GM18951 (cell line): ENCODE data around the gene TMEM120B.

Experiments used
- POLR2A ChIP-seq: IDR thresholded peaks from 4 replicates; pipeline ENCODE4 v1.6.1; 2011; ENCODE audit warnings: mild to moderate bottlenecking; ENCODE audit not compliant: insufficient read length, insufficient read depth; ENCODE audit errors: extremely low read depth
- in situ Hi-C: fragments of 300-500 bp; cut with MboI; formaldehyde crosslinking; loops from one replicate; pipeline ENCODE4 v1.12.0; 2022; ENCODE audit warnings: low sequenced_read_pairs, mixed read lengths, inconsistent platforms; ENCODE audit not compliant: unreplicated experiment

Gene TMEM120B

DNA sequence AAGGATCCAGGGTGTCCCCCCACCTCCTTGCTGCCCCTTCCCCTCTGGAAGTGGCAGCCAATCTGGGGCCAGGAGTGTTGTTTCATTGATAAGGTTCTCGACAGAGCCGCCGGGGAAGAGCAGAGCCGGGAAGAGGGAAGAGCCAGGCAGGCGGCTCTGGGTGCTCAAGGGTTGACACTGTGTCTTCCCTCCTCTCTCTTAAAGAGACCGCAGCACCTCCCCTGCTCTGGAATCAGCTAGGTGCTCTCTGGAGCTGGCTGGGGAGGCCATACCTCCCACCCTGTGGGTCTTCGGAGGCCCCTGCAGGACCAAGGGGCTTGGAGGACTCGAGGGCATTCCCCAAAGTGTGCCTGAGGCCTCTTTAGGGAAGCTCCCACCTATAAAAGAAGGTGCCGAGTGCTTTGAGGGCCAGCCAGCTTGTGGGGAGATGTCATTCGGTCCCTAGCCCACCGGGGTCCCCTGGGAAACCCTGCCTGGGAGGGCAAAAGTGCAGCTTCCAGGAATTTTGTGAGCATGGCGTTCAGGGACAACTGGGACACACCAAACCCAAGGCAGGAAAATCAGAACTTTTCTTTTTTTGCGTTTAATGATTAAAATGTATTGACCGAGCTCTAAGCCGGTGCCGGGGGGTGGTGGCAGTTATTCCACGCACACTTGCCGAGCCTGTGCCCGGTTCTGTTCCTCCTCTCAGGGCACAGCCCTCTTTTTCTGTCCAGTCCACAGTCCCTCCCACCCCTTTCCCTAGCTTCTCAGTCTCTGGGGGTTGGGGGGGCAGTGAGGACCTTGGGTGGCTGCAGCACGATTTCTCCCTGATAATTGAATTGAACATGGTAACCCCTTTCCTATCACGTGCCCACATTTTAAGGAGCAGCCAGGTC, 94.2 kb downstream of the TMEM120B start:
- TF ChIP-seq POLR2A: no peak

GRCh38 chr12:121807642-121808347, 95.2 kb downstream of the TMEM120B start:
- in situ Hi-C loops: no loop called here
- no peak for TF ChIP-seq POLR2A

More for the DNA sequence above, 94.2 kb downstream of the TMEM120B start:
- in situ Hi-C loops: no loop called here

- in situ Hi-C loops: no loop called here
- TF ChIP-seq POLR2A: no peak
Observed at GRCh38 chr12:121808623-121809022, 96.1 kb downstream of the TMEM120B start.

DNA sequence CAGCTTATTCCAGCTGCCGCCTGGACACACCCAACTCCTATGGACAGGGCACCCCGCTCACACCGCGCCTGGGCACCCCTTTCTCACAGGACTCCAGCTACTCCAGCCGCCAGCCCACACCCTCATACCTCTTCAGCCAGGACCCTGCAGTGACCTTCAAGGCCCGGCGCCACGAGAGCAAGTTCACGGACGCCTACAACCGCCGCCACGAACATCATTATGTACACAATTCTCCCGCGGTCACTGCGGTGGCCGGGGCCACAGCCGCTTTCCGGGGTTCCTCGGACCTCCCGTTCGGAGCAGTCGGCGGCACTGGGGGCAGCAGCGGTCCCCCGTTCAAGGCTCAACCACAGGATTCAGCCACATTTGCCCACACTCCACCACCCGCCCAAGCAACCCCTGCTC, 97.2 kb downstream of the TMEM120B start:
- in situ Hi-C loops: no loop called here
- TF ChIP-seq POLR2A: no peak

GRCh38 chr12:121810234-121810817, 97.8 kb downstream of the TMEM120B start:
- in situ Hi-C loops: no loop called here
- no peak for TF ChIP-seq POLR2A

DNA sequence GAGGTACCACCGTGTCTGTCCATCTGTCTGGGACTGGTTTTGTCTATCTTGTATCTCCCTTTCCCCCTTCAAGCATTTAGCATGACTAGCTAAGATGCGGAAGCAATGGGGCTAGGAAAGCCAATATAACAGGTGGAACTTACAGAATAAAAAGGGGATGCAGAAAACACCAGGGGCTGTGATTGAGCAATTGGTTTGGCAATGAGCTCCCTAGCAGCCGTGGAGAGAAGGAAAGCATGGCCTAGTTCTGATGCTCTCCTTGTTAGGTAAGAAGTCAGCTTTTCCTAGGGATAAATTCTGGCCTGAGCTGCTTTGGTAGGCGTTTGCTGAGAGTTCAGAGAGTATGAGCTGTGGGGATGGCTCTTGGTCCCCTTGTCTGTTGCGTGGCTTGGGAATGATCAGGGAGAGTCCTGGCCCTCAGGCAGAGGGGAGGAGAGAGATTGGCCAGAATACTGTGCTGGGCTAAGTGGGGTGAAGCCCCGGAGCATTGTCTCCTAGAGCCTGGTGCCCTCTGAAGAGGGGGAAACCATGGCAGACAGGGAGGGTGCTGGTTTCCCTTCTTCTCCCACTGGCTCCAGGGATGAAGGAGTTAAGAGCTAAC, 98.4 kb downstream of the TMEM120B start:
- no peak for TF ChIP-seq POLR2A
- in situ Hi-C loops: no loop called here

DNA sequence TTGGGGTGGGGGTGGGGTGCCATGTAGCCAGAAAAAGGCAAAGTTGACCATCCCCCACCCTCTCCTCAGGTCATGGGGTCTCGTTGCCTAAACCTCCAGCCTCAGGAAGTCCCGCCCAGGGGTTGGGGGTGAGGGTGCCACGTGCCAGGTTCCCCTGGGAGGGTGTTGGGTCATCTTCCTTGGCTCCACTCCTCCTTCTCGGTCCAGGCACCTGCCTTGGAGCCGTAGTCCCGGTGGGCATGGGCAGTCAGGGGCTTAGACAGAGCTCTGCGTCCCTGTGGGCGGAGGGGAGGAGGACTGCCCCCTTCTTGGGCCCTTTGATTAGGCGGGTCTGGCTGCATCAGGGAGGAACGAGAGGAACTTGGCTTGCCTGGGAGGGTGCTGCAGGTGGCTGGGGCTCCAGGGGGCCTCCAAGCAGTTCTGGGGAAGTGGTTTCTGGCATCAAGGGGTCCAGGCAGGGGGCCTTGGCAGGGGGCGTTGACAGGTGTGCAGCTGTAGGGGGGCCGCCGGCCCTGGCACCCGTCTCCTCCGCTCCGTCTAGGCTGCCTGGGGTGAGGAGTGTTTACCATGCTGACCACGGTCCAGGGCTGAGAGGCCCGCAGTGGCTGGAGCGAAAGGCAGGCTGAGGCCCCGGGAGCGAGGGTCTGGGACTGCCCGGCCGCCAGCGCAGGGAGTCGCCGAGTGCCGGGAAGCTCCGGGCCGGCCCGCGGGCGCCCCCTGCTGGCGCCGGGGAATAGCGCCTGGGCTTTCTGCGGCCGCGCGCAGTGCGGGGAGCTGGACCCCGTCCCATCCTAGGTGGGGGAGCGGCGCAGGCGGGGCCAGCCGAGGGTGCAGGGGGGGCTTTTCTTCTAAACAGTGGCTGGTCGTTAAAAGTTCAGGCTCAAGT, 99.1 kb downstream of the TMEM120B start:
- in situ Hi-C loops: no loop called here

GRCh38 chr12:121812320-121812871, 99.8 kb downstream of the TMEM120B start:
- in situ Hi-C loops: no loop called here
- no peak for TF ChIP-seq POLR2A

More for the DNA sequence above, 99.1 kb downstream of the TMEM120B start:
- TF ChIP-seq POLR2A: no peak

DNA sequence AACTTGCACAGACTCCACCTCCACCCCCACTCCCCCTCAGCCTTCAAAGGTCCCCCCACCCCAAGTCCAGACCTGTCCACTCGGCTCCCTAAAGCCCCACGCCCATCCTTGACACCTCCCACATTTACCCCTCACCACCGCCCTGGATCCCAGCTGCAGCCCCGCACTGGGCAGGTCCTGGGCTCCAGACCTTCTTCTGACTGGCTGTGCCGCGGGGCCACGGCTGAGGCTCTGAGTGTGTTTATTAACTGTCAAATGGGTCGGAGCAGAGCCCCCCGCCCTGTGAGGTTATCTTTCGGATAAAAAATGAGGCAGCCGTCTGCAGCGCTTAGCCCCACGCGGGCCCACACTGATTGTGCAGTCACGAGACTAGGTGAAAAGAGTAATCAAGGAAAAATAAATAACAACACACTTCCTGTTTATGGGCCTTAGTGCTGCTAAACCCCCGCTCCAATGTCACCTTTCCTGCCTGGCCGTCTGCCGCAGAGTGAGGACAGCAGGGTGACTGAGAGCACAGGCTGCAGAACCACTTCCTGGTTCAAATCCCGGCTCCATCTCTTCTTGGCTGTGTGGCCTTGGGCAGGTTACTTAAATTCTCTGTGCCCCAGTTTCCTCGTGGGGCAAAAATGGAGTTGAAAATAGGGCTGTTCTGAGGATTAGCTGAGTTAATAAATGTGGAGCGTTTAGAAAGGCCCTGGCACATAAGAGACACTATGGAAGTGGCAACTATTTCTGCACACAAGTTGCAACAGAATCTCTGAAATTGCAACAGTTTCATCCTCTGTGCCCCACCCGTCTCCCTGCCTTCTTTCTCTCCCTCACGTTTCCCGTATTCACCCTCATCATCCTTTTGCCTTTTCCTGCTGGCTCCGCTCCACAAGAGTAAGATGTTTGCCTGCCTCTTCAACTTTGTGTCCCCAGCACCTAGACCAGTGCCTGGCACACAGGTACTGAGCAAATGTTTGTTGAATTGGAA, 100.7 kb downstream of the TMEM120B start:
- in situ Hi-C loops: no loop called here
- TF ChIP-seq POLR2A: no peak

GRCh38 chr12:121813951-121814350, 101.4 kb downstream of the TMEM120B start:
- TF ChIP-seq POLR2A: no peak
- in situ Hi-C loops: no loop called here

DNA sequence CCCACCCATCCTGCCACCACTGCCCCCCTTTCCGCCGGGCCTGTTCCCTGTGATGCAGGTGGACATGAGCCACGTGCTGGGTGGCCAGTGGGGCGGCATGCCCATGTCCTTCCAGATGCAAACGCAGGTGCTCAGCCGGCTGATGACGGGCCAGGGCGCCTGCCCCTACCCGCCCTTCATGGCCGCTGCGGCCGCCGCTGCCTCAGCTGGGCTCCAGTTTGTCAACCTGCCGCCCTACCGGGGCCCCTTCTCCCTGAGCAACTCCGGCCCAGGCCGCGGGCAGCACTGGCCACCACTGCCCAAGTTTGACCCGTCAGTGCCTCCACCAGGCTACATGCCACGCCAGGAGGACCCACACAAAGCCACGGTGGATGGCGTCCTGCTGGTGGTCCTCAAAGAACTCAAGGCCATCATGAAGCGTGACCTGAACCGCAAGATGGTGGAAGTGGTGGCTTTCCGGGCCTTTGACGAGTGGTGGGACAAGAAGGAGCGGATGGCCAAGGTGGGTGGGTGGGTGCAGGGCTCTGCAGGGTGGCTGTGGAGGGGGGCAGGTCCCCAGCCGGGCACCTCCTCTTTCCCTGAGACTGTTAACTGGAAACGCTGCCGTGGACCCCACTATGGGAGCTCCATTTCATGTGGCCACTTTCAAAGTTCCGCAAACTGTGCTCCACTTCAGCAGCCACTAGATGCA, 102.0 kb downstream of the TMEM120B start:
- no peak for TF ChIP-seq POLR2A
- in situ Hi-C loops: no loop called here

- no peak for TF ChIP-seq POLR2A
- in situ Hi-C loops: no loop called here
Observed at GRCh38 chr12:121815263-121815662, 102.7 kb downstream of the TMEM120B start.
